Measurements from ENCODE around the gene SLC25A42. TPM values are rescaled to one million over a fixed set of nuclear protein-coding genes. Genes with fewer than 3 reads are reported as not detected.

The SLC25A42 gene
- total RNA-seq, 2 donors from 2014 or later: 6.6 to 7.2 TPM

DNA sequence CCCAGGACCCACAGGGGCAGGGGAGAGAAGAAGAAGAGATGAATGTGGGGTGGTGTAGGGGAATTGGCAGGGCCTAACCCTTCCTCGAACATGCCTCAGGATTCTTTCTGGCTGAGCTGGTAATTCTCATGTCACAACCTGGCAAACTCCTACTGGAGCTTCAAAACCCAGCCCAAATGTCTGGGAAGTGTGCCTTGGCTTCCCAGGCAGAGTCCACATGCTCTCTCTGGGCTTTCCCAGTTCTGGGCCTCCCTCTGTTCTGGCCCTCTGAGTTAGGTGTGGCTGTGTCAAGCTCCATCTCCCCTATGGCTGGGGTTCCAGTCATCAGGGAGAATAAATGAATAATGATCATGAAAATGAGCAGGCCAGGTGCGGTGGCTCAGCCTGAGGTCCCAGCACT, 85.6 kb downstream of the SLC25A42 start:
- no peaks in the 10 kb centered on the region for H3K36me3 ChIP-seq (ENCODE audit: control insufficient read depth, insufficient read depth, low read length)
- H3K27ac Mint-ChIP-seq: no peak overlapping the region
- no peaks in the 10 kb centered on the region for H3K4me1 ChIP-seq (ENCODE audit: control insufficient read depth, insufficient read depth, low read length)
- no peak overlapping the region for H3K4me3 ChIP-seq (ENCODE audit: low read length)
- H3K9ac ChIP-seq (ENCODE audit: extremely low read depth, low read length, poor library complexity, severe bottlenecking): no peak overlapping the region
- no peak for DNase-seq
- TF ChIP-seq CTCF (conservative IDR thresholded peaks at IDR 0.05): no peak
- H3K27ac ChIP-seq (ENCODE audit: low read depth, low read length): no peak overlapping the region
- H3K4me3 Mint-ChIP-seq: no peak overlapping the region
- no peaks in the 10 kb centered on the region for H3K9me3 ChIP-seq (ENCODE audit: control insufficient read depth, low read length)
- 90 to 91% methylated on average over 2 of the region's 2 CpGs for WGBS, 2 experiments (ENCODE audit: insufficient coverage in 1 of 2, insufficient read length in 1 of 2)
- no peaks in the 10 kb centered on the region for H3K9me3 Mint-ChIP-seq
- no peaks in the 10 kb centered on the region for H3K27me3 Mint-ChIP-seq (ENCODE audit: insufficient read depth)
- H3K27me3 ChIP-seq (ENCODE audit: control insufficient read depth, insufficient read depth, low read length, poor library complexity, severe bottlenecking): no peaks in the 10 kb centered on the region
- H3K4me1 Mint-ChIP-seq: no peaks in the 10 kb centered on the region
- H3K36me3 Mint-ChIP-seq (ENCODE audit: low read depth): peaks cover 4% of the 10 kb centered on the region

DNA sequence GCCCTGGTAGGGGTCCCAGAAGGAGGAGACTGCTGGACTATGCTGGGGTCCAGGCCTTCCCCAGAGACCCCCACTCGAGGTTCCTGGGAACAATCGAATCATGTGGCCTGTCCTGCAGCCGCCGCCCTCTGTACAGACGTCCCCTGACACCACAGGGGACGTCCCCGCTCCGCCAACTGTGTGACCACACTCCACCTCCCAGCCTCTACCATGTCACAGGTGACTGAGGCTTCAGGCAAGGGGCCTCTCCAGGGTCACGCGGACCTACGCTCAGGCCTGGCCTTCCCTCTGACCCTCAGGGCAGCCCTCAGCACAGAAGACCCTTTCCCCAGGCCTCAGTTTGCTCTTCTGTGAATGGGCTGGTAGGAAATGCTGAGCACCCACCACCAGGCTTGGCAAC, 87.6 kb downstream of the SLC25A42 start:
- H3K4me1 ChIP-seq (ENCODE audit: control insufficient read depth, insufficient read depth, low read length): no peaks in the 10 kb centered on the region
- H3K9me3 ChIP-seq (ENCODE audit: control insufficient read depth, low read length): no peaks in the 10 kb centered on the region
- Mint-ChIP-seq H3K27ac (no peak overlapping the region), H3K9me3 (peaks cover 6% of the 10 kb centered on the region), H3K4me1 (no peaks in the 10 kb centered on the region), H3K36me3 (ENCODE audit: low read depth) (peaks cover 10% of the 10 kb centered on the region), H3K4me3 (no peak overlapping the region), H3K27me3 (ENCODE audit: insufficient read depth) (peaks cover 8% of the 10 kb centered on the region)
- H3K36me3 ChIP-seq (ENCODE audit: control insufficient read depth, insufficient read depth, low read length): no peaks in the 10 kb centered on the region
- TF ChIP-seq CTCF (conservative IDR thresholded peaks at IDR 0.05): no peak
- 87 to 94% methylated on average over 7 to 11 of the region's 11 CpGs for WGBS, 2 experiments (ENCODE audit: insufficient coverage in 1 of 2, insufficient read length in 1 of 2)
- no peak for DNase-seq
- H3K27me3 ChIP-seq (ENCODE audit: control insufficient read depth, insufficient read depth, low read length, poor library complexity, severe bottlenecking): no peaks in the 10 kb centered on the region
- no peak overlapping the region for H3K4me3 ChIP-seq (ENCODE audit: low read length)
- no peak overlapping the region for H3K9ac ChIP-seq (ENCODE audit: extremely low read depth, low read length, poor library complexity, severe bottlenecking)
- H3K27ac ChIP-seq (ENCODE audit: low read depth, low read length): no peak overlapping the region

DNA sequence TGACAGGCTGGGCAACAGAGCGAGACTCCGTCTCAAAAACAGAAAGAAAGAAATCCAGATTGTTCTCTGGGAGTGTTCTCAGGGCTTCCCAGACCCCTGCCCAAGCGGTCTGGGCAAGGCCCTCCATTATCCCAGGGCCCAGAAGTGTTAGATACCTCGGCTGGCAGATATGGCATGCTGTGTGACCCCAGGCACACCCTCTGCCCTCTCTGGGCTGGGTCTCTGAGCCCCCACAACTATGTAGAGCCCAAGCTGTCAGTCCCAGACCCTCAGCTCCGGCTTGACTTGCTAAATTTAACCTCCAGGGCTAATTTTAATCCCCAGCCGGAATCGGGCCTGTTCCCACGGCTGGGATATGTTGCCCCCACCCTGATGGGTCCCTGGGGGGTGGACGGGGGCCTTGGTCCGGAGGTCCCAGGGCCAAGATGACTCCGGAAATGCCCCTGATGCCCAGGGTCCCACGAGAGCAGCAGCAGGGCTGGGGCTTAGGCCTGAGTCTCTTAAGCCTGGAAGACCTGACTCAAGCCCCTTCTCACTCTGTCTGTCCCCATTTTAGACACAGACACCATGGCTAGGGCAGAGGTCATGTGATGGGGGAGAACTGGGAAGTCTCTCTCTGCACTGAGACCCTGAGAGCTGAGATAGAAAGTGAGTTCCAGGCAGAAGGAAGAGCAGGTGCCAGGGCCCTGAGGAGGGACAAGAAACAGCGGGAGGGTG, 89.0 kb downstream of the SLC25A42 start:
- 86 to 87% methylated on average over 3 to 12 of the region's 13 CpGs for WGBS, 2 experiments (ENCODE audit: insufficient coverage in 1 of 2, insufficient read length in 1 of 2)
- no peak overlapping the region for H3K4me3 ChIP-seq (ENCODE audit: low read length)
- H3K4me1 Mint-ChIP-seq: no peaks in the 10 kb centered on the region
- H3K27me3 Mint-ChIP-seq (ENCODE audit: insufficient read depth): peaks cover 15% of the 10 kb centered on the region
- H3K4me3 Mint-ChIP-seq: no peak overlapping the region
- H3K27ac Mint-ChIP-seq: no peak overlapping the region
- H3K9me3 Mint-ChIP-seq: peaks cover 6% of the 10 kb centered on the region
- H3K36me3 ChIP-seq (ENCODE audit: control insufficient read depth, insufficient read depth, low read length): no peaks in the 10 kb centered on the region
- no peaks in the 10 kb centered on the region for H3K9me3 ChIP-seq (ENCODE audit: control insufficient read depth, low read length)
- no peaks in the 10 kb centered on the region for H3K4me1 ChIP-seq (ENCODE audit: control insufficient read depth, insufficient read depth, low read length)
- no peak overlapping the region for H3K27ac ChIP-seq (ENCODE audit: low read depth, low read length)
- DNase-seq: no peak
- no peaks in the 10 kb centered on the region for H3K27me3 ChIP-seq (ENCODE audit: control insufficient read depth, insufficient read depth, low read length, poor library complexity, severe bottlenecking)
- H3K36me3 Mint-ChIP-seq (ENCODE audit: low read depth): peaks cover 10% of the 10 kb centered on the region
- no peak for TF ChIP-seq CTCF (conservative IDR thresholded peaks at IDR 0.05)
- no peak overlapping the region for H3K9ac ChIP-seq (ENCODE audit: extremely low read depth, low read length, poor library complexity, severe bottlenecking)
